Ovary (tissue), 3 donors: Measurements from ENCODE around the gene LGALS12.

ENCODE experiments used
- CTCF ChIP-seq, 3 donors: fragments of 450-650 bp in 2 of 3; fragments of 200-600 bp in 1 of 3; IDR thresholded peaks; one replicate each; pipeline versions ENCODE4 v1.5.1 to v1.8.0; 2016 to 2022; ENCODE audit warnings: antibody characterized with exemption in 3 of 3, mild to moderate bottlenecking in 1 of 3
- POLR2A ChIP-seq: fragments of 450-650 bp; IDR thresholded peaks from one replicate; pipeline ENCODE4 v1.6.1; 2017; ENCODE audit warnings: antibody characterized with exemption, mild to moderate bottlenecking, moderate library complexity
- donor health status: DM: no; HTN: no; CAD: no.

- TF ChIP-seq CTCF (IDR thresholded peaks at IDR 0.05), result no peak
- no peak for TF ChIP-seq POLR2A
Measured at GRCh38 chr11:63557570-63557969, 51.7 kb downstream of the LGALS12 start.
